Measurements from ENCODE around the gene NEMP1.

DNA sequence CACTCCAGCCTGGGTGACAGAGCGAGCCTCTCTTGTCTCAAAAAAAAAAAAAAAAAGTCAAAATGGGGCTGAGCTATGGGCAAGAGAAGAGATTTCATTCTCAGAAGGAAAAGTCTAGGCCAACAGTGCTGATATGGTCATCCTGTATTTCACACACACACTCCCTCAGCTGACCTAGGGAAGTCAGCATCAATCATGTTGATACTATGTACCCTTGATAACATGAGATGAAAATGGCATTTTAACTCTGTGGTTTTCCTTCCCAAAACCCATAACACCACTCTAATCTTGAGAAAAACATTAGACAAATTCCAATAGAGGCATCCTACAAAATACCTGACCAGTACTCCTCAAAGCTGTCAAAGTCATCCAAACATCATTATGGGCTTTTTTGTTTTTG lies 2.3 kb upstream of the NEMP1 start:
- TF ChIP-seq EZH2phosphoT487 (IDR thresholded peaks at IDR 0.05; ENCODE audit: insufficient read depth, low read depth) (no peak), EZH2 (IDR thresholded peaks at IDR 0.05; ENCODE audit: insufficient read depth, poor library complexity, severe bottlenecking) (no peak)
